Activated CD8-positive, alpha-beta memory T cell treated with anti-CD3 and anti-CD28 coated beads for 36 hours (primary cell): ENCODE measurements around the gene CTSW. TPM values are rescaled to one million over a fixed set of nuclear protein-coding genes. Genes with fewer than 3 reads are reported as not detected.
"Not testable (repeated sequence)": the region's sequence is repeated elsewhere in the genome, so short reads cannot be mapped to it uniquely, and the experiment has no call there.

Source experiments
- CTCF ChIA-PET: fragments of 350-600 bp; sonication (Branson Sonifier 250); formaldehyde crosslinking; loops from one replicate; lab custom pipeline; 2021; ENCODE audit warnings: antibody characterized with exemption; lab: Charles Lee
- POLR2A ChIA-PET: fragments of 350-600 bp; sonication (Branson Sonifier 250); formaldehyde crosslinking; loops from one replicate; lab custom pipeline; 2021; ENCODE audit warnings: antibody characterized with exemption; lab: Charles Lee
- total RNA-seq, 2 experiments: library from RNA; stranded (reverse); gene quantifications; one replicate each; pipeline ENCODE4 v1.2.3, GENCODE V29; 2021

Gene CTSW, protein sequence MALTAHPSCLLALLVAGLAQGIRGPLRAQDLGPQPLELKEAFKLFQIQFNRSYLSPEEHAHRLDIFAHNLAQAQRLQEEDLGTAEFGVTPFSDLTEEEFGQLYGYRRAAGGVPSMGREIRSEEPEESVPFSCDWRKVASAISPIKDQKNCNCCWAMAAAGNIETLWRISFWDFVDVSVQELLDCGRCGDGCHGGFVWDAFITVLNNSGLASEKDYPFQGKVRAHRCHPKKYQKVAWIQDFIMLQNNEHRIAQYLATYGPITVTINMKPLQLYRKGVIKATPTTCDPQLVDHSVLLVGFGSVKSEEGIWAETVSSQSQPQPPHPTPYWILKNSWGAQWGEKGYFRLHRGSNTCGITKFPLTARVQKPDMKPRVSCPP
- total RNA-seq = 10 to 100 TPM; 48.9 to 51.7 TPM

DNA sequence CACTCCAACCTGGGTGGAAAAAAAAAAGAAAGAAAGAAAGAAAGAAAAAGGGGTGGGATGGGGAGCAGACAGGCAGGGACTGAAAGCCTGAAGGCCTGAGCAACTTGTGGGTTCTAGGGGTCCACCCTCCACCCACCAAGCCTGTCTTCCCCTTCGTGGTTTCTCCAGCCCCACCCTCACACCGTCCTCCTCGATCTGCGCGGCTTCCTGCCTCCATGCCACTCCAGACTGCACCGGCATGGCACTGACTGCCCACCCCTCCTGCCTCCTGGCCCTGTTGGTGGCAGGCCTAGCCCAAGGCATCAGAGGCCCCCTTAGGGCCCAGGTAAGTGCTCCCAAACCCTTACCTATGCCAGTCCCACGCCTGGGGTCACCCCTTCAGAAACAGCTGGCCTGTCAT lies at the start of gene CTSW:
CTSW (plus strand) TSS at position 221 of the 400 bp plus-strand sequence; CDS start at position 239, 18 bp downstream.
- POLR2A ChIA-PET = interaction anchor here (0.7 to 1.3 kb wide), 2 partner anchors 8 to 239 kb away, joined by 4 read pairs; partner anchors contain the start of gene FIBP
- CTCF ChIA-PET = interaction anchor here (1.2 to 9.7 kb wide), 3 partner anchors 8 to 109 kb away, joined by 3 to 98 read pairs (median 4); partner anchors contain the start of genes CCDC85B and FIBP

DNA sequence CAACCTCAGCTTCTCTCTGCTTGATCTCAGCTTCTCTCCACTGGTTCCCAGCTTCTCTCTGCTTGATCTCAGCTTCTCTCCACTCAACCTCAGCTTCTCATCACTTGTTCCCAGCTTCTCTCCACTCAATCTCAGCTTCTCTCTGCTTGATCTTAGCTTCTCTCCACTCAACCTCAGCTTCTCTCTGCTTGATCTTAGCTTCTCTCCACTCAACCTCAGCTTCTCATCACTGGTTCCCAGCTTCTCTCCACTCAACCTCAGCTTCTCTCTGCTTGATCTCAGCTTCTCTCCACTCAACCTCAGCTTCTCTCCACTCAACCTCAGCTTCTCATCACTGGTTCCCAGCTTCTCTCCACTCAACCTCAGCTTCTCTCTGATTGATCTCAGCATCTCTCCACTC lies 47.4 kb upstream of the CTSW start:
- CTCF ChIA-PET = interaction anchor here (0.9 to 3.6 kb wide), 4 partner anchors 14 to 55 kb away, joined by 3 to 21 read pairs (median 7); no protein-coding TSS in a partner anchor
- POLR2A ChIA-PET = interaction anchor here (0.6 to 1.7 kb wide), 4 partner anchors 27 to 503 kb away, joined by 3 to 5 read pairs (median 3); partner anchors contain the start of genes MUS81 and RELA

DNA sequence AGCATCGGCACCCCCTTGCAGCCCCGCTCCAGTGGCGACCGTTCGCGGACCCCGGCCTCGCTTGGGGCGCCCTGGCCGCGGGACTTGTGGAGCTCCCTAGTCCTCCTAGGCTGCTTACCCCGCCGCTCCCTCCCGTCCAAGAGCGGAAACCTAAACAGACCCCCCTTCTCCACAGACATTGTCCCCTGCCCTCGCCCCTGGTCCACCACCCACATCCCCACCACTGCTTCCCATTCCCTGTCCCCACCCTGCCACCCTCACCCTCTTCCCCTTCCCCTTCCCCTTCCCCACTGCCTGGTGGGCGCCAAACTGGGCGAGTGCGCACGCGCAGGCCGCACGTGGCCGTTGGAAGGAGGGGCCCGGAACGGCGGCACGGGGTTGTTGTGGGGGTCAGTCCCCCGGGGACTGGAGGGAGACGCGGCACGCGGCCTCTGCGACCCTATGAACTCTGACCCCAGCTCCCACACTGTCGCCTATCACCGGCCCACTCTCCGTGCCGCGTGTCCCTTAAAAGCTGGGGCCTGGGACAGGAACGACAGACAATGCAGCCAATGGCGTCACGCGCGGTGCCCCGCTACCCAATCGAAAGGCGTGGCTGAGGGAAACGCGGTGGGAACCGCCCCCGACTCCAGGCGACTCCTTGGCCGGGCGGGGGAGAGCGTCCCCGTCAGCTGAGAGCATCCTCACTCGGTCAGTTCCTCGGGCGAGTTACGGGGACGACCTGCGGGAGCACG lies 46.2 kb upstream of the CTSW start, which contains the start of gene SNX32:
SNX32 (plus strand) TSS at position 667 of the 734 bp plus-strand sequence. CDS start 103 bp downstream, outside the sequence.
- POLR2A ChIA-PET = interaction anchor here (1.3 to 1.7 kb wide), 2 partner anchors 17 to 26 kb away, joined by 5 to 6 read pairs; partner anchors contain the start of gene MUS81
- CTCF ChIA-PET = interaction anchor here (0.9 to 3.6 kb wide), 7 partner anchors 10 to 121 kb away, joined by 3 to 21 read pairs (median 7); partner anchors contain the start of genes KAT5 and MUS81

DNA sequence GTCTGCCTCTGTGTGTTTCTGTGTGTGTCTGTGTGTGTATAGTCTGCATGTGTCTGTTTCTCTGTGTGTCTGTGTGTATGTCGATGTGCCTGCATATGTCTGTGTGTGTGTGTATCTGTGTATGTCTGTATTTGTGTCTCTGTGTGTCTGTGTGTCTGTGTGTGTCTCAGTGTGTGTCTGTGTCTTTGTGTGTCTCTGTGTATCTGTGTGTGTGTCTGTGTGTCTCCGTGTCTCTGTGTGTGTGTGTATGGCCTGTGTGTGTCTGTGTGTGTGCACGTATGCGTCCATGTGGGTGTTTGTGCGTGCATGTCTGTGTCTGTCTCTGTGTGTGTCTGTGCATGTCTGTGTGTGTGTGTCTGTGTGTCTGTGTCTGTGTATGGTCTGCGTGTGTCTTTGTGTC lies 45.4 kb upstream of the CTSW start:
- CTCF ChIA-PET = interaction anchor here (0.9 to 3.6 kb wide), 5 partner anchors 16 to 122 kb away, joined by 3 to 21 read pairs (median 8); partner anchors contain the start of gene KAT5

DNA sequence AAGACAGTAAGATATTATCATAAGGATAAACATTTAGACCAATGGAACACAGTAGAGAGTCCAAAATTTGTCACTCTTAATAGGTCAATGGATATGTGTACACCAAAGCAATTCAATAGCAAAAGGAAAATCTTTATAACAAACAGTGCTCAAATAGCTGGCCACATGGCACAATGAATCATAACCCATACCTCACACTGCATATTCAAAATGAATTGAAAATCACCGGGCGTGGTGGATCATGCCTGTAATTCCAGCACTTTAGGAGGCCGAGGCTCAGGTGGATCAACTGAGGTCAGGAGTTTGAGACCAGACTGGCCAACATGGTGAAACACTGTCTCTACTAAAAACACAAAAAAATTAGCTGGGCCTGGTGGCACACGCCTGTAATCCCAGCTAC lies 37.5 kb upstream of the CTSW start:
- ChIA-PET CTCF (interaction anchor here (0.6 to 1.7 kb wide), 4 partner anchors 15 to 1005 kb away, joined by 3 to 5 read pairs (median 4); no protein-coding TSS in a partner anchor), POLR2A (no interaction called here)

More for the DNA sequence above, 45.4 kb upstream of the CTSW start:
- POLR2A ChIA-PET = interaction anchor here (1.3 to 1.7 kb wide), 2 partner anchors 16 to 25 kb away, joined by 5 to 6 read pairs; partner anchors contain the start of gene MUS81

DNA sequence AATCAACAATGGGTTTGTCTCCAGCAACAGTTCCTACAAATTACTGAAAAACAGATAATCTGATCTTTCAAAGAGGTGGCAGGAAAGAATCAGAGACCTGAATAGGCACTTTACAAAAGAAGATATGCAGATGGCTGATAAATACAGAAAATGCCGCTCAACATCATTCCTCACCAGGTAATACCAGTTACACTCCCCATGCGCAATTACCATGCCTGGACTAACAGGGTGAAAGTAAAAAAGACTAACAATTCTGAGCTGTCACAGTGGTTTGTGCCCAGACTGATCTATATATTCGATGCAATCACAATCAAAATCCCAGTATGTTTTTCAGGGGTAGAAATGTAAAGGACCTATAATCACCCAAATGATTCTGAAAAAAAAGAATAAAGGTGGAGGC lies 35.8 kb upstream of the CTSW start:
- ChIA-PET CTCF (interaction anchor here (0.6 to 1.7 kb wide), 4 partner anchors 31 to 1113 kb away, joined by 3 to 4 read pairs (median 4); no protein-coding TSS in a partner anchor), POLR2A (interaction anchor here (0.9 kb wide), 1 partner anchor 9 kb away, joined by 3 read pairs; no protein-coding TSS in a partner anchor)

DNA sequence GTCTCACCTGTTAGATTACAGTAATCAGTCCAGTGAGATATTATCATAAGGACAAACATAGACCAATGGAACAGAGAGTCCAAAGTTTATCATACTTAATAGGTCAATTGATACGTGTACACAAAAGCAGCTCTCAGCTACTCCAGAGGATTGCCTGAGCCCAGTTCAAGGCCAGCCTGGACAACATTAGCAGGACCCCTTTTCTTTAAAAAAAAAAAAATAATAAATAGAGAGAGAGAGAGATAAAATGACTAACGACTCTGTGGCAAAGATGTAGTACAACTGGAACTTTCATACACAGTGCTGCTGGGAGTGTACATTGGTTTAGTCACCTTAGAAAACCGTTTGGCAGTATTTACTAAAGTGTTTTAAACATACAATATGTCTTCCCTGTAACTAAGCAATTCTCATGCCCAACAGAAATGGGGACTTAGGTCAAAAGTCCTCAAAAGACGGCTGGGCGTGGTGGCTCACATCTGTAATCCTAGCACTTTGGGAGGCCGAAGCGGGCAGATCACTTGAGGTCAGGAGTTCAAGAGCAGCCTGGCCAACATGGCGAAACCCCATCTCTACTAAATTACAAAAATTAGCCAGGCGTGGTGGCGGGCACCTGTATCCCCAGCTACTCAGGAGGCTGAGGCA lies 35.3 kb upstream of the CTSW start:
- POLR2A ChIA-PET = no interaction called here
- CTCF ChIA-PET = interaction anchor here (0.6 kb wide), 1 partner anchor 31 kb away, joined by 3 read pairs; no protein-coding TSS in a partner anchor

DNA sequence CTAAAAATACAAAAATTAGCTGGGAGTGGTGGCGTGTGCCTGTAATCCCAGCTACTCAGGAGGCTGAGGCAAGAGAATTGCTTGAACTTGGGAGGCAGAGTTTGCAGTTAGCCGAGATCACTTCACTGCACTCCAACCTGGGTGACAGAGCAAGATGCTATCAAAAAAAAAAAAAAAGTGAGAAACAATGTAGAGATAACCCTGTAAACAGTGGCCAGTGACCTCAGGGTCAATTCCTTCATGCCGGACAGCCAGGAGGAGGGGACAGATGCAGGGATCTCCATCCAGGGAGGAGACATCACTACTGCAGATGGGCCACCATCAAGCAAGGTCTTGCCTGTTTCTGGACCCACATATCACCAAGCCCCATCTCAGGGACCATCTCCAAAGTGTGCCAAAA lies 31.9 kb upstream of the CTSW start:
- ChIA-PET POLR2A (interaction anchor here (0.7 kb wide), 2 partner anchors 40 to 202 kb away, joined by 3 to 5 read pairs; no protein-coding TSS in a partner anchor), CTCF (interaction anchor here (0.7 to 0.9 kb wide), 3 partner anchors 40 to 94 kb away, joined by 3 to 4 read pairs (median 3); partner anchors contain the start of gene FIBP)

DNA sequence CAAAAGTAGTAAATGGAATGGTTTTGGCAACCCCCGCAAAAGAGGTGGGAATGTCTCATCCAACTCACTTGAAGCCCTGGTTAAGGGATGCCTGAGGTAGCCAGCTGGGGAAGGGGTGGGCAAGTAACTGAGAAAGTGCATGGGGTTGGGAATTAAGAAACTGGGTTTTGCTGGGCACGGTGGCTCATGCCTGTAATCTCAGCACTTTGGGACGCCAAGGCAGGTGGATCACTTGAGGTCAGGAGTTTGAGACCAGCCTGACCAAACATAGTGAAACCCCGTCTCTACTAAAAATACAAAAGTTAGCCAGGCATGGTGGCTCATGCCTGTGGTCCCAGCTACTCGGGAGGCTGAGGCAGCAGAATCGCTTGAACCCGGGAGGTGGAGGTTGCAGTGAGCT lies 30.9 kb upstream of the CTSW start:
- POLR2A ChIA-PET = not testable (repeated sequence)
- CTCF ChIA-PET = interaction anchor here (0.7 to 0.9 kb wide), 4 partner anchors 13 to 68 kb away, joined by 3 to 4 read pairs (median 3); partner anchors contain the start of gene FIBP

DNA sequence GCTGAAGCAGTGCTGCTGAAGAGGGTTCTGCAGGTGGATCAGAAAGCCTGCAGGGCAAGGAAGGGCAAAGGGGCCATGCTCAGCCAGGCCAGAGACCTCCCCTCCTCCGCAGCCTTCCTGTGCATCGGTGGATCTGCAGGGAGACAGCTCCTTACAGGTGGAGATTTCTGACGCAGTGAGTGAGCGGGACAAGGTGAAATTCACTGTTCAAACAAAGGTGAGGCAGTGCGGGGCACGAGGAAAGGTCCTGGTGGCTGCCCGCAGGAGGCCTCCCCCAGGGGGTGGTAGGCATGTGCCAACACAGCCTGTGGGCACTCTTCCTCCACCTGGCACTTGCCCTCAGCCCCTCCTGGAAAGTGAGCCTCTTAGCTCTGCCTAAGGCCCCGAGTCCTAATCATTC lies 30.3 kb upstream of the CTSW start:
- POLR2A ChIA-PET = no interaction called here
- CTCF ChIA-PET = interaction anchor here (0.5 to 3.0 kb wide), 4 partner anchors 10 to 80 kb away, joined by 3 to 13 read pairs (median 3); partner anchors contain the start of gene FIBP

DNA sequence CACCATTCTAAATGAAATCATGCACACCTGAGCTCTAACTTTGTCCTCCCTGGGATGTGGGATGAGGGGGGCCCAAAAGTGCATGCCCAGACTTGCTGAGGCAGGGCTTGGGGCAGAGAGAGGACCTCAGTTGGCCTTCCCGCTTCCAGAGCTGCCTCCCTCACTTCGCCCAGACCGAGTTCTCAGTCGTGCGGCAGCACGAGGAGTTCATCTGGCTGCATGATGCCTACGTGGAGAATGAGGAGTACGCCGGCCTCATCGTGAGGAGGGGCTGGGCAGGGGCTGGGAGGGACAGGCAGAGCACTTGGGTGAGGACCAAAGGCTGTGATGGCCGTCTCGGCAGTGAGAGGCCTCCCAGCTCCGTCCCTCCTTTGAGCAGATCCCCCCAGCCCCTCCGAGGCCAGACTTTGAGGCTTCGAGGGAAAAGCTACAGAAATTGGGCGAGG lies 29.8 kb upstream of the CTSW start:
- POLR2A ChIA-PET = interaction anchor here (2.1 kb wide), 1 partner anchor 16 kb away, joined by 6 read pairs; the partner anchor contains the start of gene SNX32

DNA sequence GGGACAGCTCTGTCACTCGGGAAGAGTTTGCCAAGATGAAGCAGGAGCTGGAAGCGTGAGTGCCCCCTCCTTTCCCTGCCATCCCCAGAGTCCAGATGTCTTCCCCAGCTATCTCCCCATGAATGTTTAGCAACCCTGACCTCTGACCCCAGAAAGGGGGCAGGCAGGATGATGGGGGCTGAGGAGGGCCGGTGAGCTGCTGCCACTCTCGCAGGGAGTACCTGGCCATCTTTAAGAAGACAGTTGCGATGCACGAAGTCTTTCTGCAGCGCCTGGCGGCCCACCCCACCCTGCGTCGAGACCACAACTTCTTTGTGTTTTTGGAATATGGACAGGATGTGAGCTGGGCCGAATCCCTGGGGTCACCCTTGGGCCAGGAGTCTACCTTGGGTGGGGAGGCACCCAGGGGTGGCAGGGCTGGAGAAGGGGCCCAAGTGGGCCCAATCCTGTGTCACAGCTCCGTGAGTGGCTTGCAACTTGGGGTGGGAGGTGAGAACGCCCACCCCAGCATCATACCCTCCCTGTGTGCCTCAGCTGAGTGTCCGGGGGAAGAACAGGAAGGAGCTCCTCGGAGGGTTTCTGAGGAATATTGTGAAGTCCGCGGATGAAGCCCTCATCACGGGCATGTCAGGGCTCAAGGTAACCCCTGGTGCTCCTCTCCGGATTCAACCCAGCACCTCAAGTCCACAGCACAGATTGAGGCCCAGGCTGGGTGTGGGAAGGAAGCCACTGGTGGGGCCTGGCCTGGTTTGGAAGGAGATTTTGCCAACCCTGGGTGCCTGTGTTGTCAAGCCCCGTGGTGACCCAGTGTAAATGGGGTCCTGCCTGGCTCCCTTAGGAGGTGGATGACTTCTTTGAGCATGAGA lies 29.2 kb upstream of the CTSW start:
- ChIA-PET CTCF (interaction anchor here (0.6 to 3.6 kb wide), 7 partner anchors 12 to 70 kb away, joined by 3 to 17 read pairs (median 8); partner anchors contain the start of genes AP5B1, CCDC85B, FIBP and SNX32), POLR2A (interaction anchor here (0.6 to 2.1 kb wide), 4 partner anchors 17 to 699 kb away, joined by 3 to 6 read pairs (median 4); partner anchors contain the start of genes CCDC85B and SNX32)

More for the DNA sequence above, 29.8 kb upstream of the CTSW start:
- CTCF ChIA-PET = interaction anchor here (0.6 to 3.0 kb wide), 4 partner anchors 11 to 80 kb away, joined by 3 to 13 read pairs (median 3); no protein-coding TSS in a partner anchor

DNA sequence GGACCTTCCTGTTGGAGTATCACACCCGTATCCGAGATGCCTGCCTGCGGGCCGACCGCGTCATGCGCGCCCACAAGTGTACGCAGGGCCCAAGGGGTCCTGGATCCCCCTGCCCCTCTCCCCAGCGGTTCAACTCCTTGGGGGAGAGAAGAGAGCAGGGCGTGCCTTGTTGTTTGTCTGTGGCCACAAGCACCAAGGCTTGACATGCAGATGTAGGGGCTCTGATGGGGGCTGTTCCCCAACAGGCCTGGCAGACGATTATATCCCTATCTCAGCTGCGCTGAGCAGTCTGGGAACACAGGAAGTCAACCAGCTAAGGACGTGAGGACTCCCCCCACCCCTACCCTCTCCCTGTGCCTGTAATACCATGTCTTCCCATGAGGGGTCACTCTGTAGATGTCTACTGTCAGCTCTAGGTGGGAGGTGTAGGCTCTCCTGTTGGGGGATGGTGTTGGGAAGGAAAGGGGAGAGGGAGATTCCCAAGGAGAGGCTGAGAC lies 28.5 kb upstream of the CTSW start:
- ChIA-PET CTCF (interaction anchor here (1.3 to 3.6 kb wide), 5 partner anchors 12 to 71 kb away, joined by 5 to 17 read pairs (median 8); partner anchors contain the start of genes AP5B1, CCDC85B, FIBP and SNX32), POLR2A (interaction anchor here (0.6 to 2.1 kb wide), 4 partner anchors 18 to 699 kb away, joined by 3 to 6 read pairs (median 4); partner anchors contain the start of genes CCDC85B and SNX32)

DNA sequence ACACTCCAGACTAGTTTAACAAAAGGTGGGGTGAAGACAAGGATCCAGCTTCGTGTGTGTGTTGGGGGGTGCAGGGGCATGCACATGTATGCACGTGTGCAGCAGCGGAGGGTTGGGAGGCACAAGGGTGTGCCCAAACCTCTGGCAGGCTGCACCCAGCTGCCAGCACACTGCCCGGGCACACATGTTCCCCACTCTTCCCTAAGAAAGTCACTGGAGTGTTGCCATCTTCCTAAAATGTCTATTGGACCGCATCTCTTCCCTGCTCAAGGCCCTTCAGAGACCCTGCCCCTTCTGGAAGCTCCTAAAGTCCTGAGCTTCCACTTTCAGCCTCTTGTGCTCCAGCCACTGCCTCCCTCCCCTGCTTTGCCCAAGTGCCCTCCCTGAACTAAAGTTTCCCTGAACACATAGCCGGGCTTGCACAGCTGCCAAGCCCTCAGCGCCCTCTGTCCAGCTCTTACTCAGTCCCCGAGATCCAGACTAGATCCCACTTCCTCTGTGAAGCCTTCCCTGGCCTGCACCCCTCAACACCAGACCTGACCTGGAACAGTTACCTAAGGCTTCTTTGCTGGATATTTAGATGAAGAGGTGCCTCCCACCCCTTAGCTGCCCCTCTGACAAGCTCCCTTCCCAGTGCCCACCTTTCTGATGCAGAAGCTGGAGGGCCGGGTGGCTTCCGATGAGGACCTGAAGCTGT lies 27.7 kb upstream of the CTSW start:
- ChIA-PET CTCF (interaction anchor here (1.0 to 3.6 kb wide), 7 partner anchors 13 to 141 kb away, joined by 3 to 17 read pairs (median 8); partner anchors contain the start of genes AP5B1, CCDC85B, FIBP and SNX32), POLR2A (interaction anchor here (0.6 to 2.1 kb wide), 6 partner anchors 9 to 189 kb away, joined by 3 to 6 read pairs (median 4); partner anchors contain the start of genes CCDC85B, FIBP, RELA and SNX32)
